GM21529 (cell line): ENCODE results near the gene NTNG1.
"Not testable (repeated sequence)": the region's sequence is repeated elsewhere in the genome, so short reads cannot be mapped to it uniquely, and the experiment has no call there.

Source experiments
- ATAC-seq: cut with Tn5 transposase; IDR thresholded peaks from one replicate; pipeline ENCODE4 v1.9.1; 2021; ENCODE audit not compliant: unreplicated experiment

The NTNG1 gene

DNA sequence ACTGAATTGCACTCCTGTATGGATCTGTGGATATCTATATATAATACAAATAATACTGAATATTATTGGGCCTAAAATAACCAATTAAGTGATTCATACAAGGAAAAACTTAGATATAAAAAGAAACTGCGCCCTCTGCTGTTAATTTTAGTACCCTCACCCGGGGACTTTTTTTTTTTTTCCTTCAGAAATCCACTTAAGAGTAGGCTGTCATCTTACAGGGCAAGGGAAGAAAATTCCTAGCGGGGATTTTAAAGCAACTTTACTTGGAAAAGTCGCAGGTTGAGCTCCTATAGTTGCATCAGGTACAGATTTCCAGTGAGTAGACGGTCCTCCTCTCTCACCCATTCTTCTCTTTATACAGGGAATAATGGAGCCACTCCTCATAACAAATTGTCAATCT, 1.3 kb downstream of the NTNG1 start:
- no peak for ATAC-seq

DNA sequence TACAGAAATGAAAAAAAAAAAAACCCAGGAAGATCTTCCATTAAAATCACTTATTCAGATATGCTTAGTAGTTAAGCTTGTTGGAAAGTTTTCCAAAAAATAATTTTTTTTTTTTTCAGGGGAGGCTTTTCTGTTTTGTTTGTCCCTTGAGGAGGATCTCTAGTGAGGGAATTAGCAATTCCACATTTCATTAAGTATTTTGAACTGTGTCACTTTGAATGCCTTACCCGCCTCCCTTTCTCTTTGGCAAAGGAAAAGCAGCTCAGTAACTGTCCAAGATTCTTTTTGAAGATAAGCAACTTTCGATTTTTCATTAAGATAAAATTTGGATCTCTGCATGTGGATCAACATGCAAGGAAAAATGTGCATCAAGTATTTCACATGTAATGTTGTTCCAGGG, 1.8 kb downstream of the NTNG1 start:
- ATAC-seq, result no peak

DNA sequence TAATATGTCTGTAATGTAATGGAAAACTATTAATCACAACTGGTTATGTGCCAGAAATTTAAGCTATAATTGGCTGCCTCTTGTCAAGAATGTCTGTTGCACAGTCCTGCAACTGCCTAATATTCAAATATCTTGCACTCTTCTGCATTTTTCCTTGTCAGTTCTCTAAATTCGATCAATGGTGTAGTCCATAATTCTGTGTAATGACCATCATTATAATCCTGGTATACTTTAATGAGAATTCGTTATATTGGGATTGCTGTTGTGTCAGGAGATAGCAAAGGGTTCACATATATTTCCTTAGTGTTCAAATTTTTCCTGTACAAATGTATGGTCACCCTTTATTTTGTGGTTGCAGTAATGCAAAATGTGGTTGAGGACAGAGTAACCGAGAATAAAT, 4.8 kb downstream of the NTNG1 start:
- ATAC-seq, result no peak

DNA sequence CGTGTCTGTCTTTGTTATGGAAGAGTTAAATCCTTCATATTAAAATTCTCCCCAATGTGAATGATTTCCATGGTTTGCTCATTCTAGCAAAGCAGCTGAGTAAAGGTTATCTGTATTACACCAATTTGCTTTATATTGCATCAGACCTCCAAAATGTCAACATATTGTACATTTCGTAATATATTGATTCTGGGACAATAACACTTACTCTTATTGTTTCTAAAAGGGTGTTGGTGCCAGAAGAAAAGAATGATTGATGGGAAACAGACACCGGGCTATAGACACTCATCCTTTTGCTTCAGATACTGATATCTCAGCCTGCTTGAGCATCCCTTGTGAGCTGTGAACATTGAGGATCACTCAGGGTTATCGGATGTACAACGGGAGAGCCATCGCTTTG, 7.0 kb downstream of the NTNG1 start:
- no peak for ATAC-seq

DNA sequence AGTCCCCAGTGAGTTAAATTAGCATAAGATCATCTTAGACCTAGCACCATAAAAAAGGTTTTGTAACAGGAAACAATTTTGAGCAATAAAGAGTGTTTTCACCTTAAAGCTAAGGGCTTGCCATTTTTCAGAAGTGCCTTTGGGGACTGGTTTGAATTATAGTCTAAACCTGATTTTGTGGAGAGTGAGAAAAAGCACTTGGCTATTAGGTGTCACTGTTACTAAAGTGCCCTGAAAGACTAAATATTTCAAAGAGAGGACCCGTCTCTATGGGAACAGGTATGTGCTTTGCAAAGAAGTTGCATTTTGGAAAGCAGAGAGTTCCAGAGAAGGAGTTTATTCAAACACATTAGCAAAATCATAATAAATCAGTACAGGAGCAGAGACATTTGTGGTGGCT, 9.1 kb downstream of the NTNG1 start:
- no peak for ATAC-seq

DNA sequence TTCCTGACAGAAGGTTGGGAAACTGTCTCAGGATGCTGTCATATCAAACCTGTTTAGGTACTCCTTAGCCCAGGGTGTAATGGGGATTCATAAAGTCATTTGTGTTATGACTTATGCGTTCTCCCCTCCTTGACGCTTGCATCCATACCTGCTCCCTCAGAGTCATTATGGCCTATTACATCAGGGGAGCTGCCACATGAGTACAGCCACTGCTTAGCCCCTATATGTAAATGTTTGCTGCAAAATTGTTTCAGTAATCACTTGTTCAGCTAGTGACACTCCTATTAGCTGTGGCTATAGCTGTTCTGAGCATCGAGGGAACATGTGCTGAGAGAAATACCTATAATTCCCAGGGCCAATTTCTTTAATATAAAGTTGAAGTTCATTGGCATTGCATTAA, 10.5 kb downstream of the NTNG1 start:
- no peak for ATAC-seq

DNA sequence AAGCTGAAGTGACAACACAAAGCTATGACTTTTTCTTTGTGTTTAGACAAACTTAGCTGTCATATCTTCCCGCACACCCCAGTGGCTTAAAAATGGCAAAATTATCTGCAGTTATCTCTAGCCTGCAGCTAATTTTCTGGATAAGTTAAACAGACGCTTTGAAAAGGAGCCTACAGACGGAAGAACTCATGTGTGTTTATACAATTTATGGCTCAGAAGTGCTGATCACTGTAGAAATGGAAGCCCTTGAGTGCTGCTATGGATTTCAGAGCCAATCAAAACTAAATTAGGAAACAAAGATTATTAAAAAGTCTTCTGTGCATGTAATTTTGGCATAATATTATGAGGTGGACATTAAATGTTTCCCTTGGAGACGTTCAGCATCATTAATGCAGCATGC, 11.6 kb downstream of the NTNG1 start:
- ATAC-seq, result no peak

DNA sequence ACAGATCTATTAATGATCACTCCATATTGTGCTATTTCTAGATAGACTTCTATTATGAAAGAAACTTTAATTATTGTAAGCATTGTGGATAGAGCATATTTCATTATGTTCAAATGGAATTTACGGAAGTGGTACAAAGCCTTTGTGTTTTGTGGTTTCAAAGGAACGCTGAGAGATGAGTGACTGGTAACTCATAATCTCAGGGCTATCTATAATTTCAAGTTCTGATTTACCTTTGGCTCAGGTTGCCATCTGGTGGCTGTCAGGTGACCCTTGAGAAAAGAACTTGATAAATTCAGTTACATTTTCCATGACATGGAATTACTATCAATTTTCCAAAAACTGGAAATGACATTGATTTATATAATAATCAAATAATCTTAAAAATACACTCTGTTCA, 12.2 kb downstream of the NTNG1 start:
- ATAC-seq, result no peak

DNA sequence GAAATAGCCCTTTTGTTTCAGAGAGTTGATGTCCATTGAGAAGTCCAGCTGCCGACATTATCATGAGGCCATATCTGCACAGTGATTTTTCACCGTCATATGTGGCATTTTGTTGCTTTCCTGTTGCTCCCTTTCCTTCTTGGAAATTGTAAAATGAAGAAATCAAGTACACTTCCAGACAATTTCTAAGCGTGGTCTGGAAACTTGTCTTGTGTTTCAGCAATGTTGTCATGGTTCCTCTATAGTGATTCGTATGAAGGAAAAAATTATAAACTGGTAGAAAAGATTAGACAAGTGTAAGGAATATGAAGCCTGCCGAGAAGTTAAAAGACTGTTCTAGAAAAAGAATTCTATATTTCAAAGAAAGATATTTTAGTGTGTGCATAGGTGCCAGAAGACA, 17.7 kb downstream of the NTNG1 start:
- no peak for ATAC-seq

DNA sequence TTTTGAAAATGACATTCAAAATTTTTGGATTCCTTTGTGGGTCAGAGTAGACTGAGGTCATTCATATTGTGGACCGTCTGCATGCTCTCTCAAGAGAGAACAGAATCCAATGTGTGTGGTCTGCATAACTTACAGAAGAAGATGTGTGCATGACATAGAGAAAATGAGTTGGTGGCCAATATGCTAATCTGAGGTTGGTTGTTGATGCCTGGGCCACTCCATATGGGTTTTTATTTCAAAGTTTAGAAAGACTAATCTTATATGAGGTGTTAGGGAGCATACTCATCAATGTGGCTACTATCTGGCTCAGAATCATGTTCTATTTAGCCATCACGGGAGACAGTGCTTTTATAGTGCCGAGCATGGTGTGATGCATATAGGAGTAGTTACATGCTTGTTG, 18.2 kb downstream of the NTNG1 start:
- ATAC-seq, result no peak

DNA sequence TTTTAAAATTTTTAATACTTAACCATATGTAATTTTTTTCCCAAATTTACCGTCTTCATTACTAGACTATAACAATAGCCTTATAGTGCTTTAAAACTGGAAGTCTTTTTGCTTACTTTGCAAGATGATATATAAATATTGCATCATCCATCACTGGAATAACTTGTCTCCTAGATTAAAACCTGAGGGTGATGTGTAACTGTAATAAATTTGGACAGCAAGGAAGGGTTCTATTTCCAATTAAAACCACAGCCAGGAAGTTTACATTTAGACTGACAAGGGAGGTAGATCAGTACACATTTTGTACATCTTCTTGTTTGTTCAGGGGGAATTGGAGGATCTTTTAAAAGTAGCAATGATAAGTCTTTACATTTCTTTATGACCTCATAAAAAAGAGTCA, 21.9 kb downstream of the NTNG1 start:
- ATAC-seq, result no peak

DNA sequence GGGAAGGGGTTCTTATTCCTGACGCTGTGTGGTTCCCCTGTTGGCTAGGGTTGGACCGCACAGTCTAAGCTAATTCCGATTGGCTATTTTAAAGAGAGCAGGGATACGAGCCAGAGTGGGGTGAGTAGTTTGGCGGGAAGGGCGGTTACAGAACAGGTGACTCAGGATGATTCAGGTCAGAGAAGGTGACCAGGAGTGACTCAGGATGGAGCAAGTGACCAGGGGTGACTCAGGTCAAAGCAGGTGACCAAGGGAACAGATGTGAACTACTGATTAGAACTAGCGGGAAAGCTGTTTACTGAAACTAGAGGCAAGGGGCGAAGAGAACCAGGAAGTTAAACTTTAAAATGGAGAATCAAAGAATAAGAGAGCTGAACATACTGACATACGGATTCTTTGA, 24.1 kb downstream of the NTNG1 start:
- not testable (repeated sequence) for ATAC-seq

DNA sequence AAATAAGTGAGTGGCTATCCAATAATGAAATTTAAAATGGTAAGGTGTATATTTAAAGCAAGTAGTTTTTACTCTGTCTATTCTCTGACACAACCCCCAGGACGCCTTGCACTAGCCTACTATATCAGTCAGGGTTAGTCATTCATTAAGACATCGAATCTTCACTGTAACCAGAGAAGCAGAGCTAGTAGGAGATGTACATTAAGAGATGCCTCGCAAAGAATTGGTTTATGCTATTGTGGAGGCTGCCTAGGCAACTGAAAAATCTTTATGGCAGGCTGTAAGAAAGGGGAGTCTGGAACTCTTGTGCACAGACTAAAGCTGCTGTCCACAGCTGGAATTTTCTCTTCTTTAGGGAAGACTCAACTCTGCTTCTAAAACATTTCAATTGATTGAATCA, 28.8 kb downstream of the NTNG1 start:
- no peak for ATAC-seq

DNA sequence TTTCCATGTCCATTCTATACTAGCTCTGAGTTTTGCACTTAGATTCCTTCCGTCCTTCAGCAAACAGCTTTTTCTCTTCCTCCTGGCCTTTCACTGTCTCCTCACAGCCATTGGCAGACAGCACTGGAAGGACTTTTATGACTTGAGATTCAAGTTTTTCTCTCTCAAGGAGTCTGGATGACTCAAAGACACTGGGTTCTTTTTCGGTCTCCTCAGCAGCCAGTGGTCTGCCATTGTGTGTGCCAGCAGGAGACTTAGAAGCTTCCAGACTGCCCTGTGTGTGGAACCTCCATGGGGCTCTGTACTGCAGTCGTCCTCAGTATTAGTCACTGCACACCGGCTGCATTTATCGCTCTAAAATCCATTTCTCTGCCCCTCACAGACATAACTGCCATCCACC, 30.5 kb downstream of the NTNG1 start:
- no peak for ATAC-seq

DNA sequence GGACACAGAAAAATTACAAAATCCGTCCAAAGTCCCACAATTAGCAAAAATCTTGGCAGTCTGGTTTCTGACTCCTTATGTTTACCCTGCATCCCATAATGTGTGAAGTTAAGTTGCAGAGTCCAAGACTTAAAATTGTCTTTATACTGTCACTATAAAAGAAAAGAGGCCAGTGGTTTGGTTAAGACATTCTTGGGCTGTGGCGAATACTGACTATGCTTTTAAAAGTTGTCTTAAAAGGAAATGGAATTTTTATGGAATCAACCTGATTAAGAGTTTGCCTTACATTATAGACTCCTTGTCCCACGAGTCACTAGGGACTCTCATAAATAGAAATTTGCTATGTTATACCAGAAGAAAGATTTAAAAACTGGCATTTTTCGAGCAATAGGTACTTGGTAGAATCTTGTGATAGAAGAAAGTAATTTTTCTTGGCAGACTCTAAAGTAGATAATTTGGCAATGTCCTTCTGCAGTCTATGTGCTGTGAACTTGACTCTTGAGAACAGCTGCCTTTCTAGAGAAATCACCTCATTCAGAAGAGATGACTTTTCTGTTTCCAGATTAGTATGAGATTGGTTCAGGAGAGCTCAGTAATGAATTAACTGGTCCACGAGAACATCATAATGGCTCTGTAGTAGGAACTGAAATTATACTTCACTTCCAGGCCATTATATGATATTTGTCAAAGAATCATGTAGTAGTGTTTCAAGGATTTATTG, 31.8 kb downstream of the NTNG1 start:
- ATAC-seq, result no peak

DNA sequence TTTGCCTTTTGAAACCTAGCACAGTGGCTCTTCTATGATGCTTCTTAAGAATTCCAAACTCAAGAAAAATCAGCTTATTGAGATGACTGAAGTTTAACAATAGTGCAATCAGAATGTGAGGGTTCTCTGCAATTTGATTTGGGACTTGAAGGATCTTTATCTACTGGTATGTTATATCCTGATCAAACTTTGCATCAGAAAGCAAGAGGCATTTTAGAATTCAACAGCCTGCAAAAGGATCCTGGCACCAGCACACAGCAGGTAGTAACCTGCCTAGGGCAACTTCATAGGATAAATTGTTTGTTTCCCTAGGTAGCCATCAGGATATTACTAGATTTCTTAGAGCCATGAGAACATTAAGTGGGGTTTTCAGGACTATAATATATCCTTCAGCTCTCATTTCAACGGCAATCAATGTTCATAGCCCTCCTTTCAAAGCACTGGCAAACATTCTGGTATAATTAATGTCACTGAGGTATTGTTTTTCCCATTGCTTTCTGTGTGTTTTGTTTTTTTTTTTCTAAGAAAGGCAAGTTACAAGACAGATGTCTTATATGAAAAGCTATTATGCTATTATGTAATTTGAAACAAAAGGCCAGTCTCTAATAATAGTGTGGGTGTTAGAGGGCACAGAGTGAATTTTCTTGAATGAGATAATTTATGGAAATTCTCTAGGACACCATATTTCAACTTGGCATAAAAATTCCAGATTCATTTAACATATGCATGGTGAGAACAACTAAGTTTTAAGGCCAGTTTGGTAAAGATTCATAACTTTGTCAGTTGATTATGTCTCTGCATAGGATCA, 34.5 kb downstream of the NTNG1 start:
- no peak for ATAC-seq

DNA sequence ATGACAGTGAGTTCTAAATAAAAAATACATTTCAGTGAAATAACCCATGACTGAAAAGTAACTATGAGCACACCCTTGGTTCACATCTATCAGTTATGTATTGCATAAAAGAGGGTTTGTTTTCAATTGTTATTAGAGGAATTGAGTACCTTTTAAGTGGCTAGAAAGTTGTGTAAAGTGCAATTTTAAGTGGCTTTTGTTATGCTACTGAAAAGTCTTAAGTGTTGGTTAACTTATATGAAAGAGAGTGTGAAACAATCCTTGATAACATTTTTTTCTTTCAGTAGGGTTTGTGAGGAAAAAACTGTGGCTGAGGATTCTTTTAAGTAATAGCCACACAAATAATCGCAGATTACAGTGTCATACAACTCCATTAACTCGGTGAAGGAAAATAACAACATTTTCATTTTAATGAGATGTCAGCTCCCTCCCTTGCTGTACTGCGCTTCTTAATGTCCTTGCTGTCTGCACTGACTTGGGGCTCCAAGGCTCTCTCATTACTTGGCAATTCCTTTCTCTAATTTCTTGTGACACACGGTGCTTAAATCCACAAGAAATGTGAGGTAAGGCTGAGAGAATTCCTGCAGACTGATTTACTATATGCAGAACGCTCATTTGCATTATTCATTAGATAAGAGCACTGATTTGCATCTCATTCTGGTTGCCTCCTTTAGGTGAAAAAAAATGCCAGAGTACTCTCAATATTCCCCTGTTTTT, 40.6 kb downstream of the NTNG1 start:
- no peak for ATAC-seq

DNA sequence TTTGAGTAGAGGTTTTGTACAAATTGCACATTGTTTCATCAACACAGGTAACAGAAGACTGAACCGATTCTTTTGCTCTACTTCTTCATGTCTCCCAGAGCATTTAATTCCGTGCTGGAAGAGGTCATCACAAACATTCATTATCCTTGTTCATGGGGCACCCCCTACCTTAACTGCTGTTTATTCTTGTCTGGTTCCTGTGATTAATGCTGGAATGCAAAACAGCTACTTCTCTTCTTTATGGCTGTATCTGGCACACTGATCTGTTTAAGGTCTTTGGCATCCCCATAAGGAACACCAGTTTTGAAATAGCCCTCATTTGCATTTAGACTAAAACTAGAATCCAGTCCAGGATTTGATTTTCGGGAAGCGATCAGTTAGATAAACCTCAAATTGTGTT, 42.2 kb downstream of the NTNG1 start:
- ATAC-seq, result no peak

DNA sequence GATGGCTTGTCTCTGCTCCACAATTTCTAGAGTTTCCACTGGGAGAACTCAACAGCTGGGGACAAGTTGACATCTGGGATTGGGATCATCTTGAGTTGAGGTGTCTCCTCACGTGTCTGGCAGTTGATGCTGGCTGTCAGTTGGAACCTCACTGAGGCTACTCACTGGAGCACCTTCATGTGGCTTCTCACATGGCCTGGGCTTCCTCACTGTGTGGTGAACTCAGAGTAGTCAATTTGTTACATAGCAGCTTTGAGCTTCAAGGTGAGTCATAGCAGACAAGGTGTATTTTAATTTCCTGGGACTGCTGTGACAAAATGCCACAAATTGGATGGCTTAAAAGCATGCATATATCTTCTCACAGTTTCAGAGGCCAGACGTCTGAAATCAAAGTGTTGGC, 44.0 kb downstream of the NTNG1 start:
- ATAC-seq, result no peak

DNA sequence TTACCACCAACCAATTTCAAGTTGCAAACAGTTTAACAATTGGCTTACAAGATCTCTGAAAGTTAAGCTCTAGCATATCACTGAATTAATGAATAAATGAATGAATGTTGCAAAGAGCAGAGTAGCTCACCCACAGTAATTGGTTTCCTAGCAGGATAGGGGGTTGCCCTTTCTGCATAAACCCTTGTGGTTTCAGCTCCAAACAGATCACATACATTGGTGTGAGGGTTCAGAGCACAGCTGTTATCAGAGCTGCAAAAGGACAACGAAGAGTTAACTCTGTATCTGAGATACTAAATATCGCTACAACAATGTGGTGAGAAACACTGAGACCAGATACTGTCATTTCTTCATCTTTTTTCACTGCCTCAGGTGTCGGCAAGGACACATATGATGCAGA, 46.6 kb downstream of the NTNG1 start:
- no peak for ATAC-seq

DNA sequence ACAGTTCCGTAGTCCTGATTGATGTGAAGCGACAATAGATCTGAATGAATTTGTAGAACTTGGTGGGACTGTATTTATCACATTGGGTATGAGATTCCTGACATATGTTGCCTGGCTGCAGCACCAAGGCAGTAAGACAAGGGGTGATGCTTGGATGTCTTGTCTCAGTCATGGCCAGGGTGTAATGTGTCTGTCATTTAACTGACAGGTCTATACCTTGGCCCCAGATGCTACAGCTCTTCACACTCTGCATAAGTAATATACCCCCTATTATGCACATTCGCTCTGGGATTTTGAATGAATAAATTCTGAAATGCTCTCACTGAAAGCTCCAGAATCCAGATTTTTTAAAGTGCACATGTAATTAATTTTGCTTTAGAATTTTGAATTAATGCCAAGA, 47.3 kb downstream of the NTNG1 start:
- ATAC-seq, result no peak

DNA sequence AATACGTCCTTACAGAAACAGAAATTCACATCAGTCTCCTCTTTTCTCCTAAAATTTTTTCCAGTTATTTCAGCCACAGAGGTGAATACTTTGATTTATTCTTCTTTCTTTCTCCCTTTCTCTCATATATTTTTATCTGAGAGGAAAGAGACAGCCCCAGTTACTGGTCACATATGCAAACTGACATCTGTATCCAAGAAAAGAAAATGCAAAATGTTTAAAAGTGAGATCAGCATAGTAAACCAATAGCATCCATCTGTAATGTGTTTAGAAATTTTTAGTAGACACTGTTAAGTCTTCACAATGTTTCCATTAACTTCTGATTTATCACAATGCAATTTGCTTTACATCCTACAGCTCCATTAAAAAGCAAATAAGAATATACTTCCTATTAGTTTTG, 53.5 kb downstream of the NTNG1 start:
- ATAC-seq, result no peak
